Measurements from ENCODE around the gene NDUFAF3. TPM values are rescaled to one million over a fixed set of nuclear protein-coding genes. Genes with fewer than 3 reads are reported as not detected.

Gene NDUFAF3
- total and polyA plus RNA-seq, 2 donors (not counting 1 experiment from before 2014, with no cell fraction given), result 61.0 to 67.5 TPM

GRCh38 chr3:49021213-49021812 is 608 bp upstream of the NDUFAF3 start:
- Histone ChIP-seq H3K27ac (ENCODE audit: low read length in 2 of 2) (peak overlapping the region; percentile 96 to 98), H2AFZ (ENCODE audit: insufficient read depth, low read depth, low read length, poor library complexity, severe bottlenecking) (peak overlapping the region; percentile 89), H3K4me1 (ENCODE audit: control insufficient read depth in 2 of 2, insufficient read depth in 2 of 2, low read length in 2 of 2) (peaks cover 36 to 60% of the 10 kb centered on the region in 2 donors), H3K9me3 (ENCODE audit: control extremely low read depth in 1 of 3, control insufficient read depth in 2 of 3, insufficient read depth in 1 of 3, low read length in 2 of 3) (no peaks in the 10 kb centered on the region), H3K4me3 (ENCODE audit: control extremely low read depth in 1 of 5, extremely low read depth in 1 of 5, insufficient read depth in 1 of 5, low read depth in 2 of 5, low read length in 4 of 5) (peak overlapping the region; percentile 66 to 92 (median 89)), H3K79me2 (ENCODE audit: control insufficient read depth, insufficient read depth, low read length) (peaks cover 44% of the 10 kb centered on the region), H3K4me2 (replicated peaks; ENCODE audit: low read depth, low read length, poor library complexity, severe bottlenecking) (peak overlapping the region; percentile 98), H4K20me1 (ENCODE audit: control insufficient read depth, insufficient read depth, low read length, poor library complexity, severe bottlenecking) (peaks cover 5% of the 10 kb centered on the region), H3K36me3 (replicated peaks in 1 of 2; ENCODE audit: control extremely low read depth in 1 of 2, control insufficient read depth in 1 of 2, extremely low read depth in 1 of 2, insufficient read depth in 2 of 2, low read length in 1 of 2) (peaks cover 0 to 33% of the 10 kb centered on the region in 2 experiments), H3K9ac (ENCODE audit: low read length) (peak overlapping the region; percentile 98), H3K27me3 (replicated peaks in 1 of 4; ENCODE audit: control extremely low read depth in 1 of 4, control insufficient read depth in 3 of 4, insufficient read depth in 4 of 4, low read length in 3 of 4) (no peaks in the 10 kb centered on the region)
- Mint-ChIP-seq H3K27me3 (no peaks in the 10 kb centered on the region), H3K4me3 (peak overlapping the region; percentile 96), H3K4me1 (peaks cover 60% of the 10 kb centered on the region), H3K27ac (peak overlapping the region; percentile 97), H3K9me3 (ENCODE audit: insufficient read depth) (no peaks in the 10 kb centered on the region)
- TF ChIP-seq CTCF (IDR thresholded peaks at IDR 0.05), result no peak
- TF ChIP-seq EZH2 (IDR thresholded peaks at IDR 0.05; ENCODE audit: borderline replicate concordance, insufficient read depth, low read depth, low read length, poor library complexity, severe bottlenecking), result no peak
- under 1% methylated on average over 60 of the region's 60 CpGs for WGBS (ENCODE audit: insufficient coverage)
- CTCF ChIA-PET, result interaction anchor here (0.9 to 3.7 kb wide), 13 partner anchors 9 to 319 kb away, joined by 3 to 52 read pairs (median 4); partner anchors contain the start of genes ARIH2, P4HTM, QRICH1 and USP4
- POLR2A ChIA-PET, result interaction anchor here (0.5 to 6.4 kb wide), 14 partner anchors 8 to 1528 kb away, joined by 3 to 116 read pairs (median 8); partner anchors contain the start of genes ARIH2, IMPDH2, P4HTM and QRICH1
- DNase-seq (peak; percentile 99), ATAC-seq (ENCODE audit: low read depth) (peak; percentile 69)
- intact Hi-C loops (cut with micrococcal nuclease), result loop anchor here (1.0 to 10.0 kb wide), 8 partner anchors 8 to 464 kb away; partner anchors contain the start of genes ARIH2, DAG1, IMPDH2 and IP6K2
